HG03521 (cell line): Measurements from ENCODE around the gene TIPRL.
"Not testable (repeated sequence)": the region's sequence is repeated elsewhere in the genome, so short reads cannot be mapped to it uniquely, and the experiment has no call there.

Source experiments
- ATAC-seq: cut with Tn5 transposase; IDR thresholded peaks from one replicate; pipeline ENCODE4 v1.9.1; 2021; ENCODE audit warnings: mild to moderate bottlenecking, moderate library complexity; ENCODE audit not compliant: unreplicated experiment

The TIPRL gene

GRCh38 chr1:168178638-168179437, at the start of gene TIPRL:
TIPRL (plus strand) TSS chr1:168178962; CDS start chr1:168179078, 116 bp downstream.
- peak; percentile 95 for ATAC-seq

GRCh38 chr1:168129933-168130332, 48.8 kb upstream of the TIPRL start:
- no peak for ATAC-seq

GRCh38 chr1:168134132-168134531, 44.6 kb upstream of the TIPRL start:
- ATAC-seq = no peak

- ATAC-seq = no peak
Observed at GRCh38 chr1:168134642-168135041, 44.1 kb upstream of the TIPRL start.

GRCh38 chr1:168135116-168135920, 43.4 kb upstream of the TIPRL start:
- ATAC-seq = no peak

GRCh38 chr1:168135921-168136708, 42.6 kb upstream of the TIPRL start:
- no peak for ATAC-seq

GRCh38 chr1:168136709-168137514, 41.9 kb upstream of the TIPRL start, which contains the start of gene GPR161:
GPR161 (minus strand) TSS chr1:168136930; CDS start chr1:168104850, 32,080 bp downstream.
- no peak for ATAC-seq

GRCh38 chr1:168137515-168137821, 41.3 kb upstream of the TIPRL start:
- ATAC-seq = no peak

- ATAC-seq = no peak
Observed at GRCh38 chr1:168138134-168138533, 40.6 kb upstream of the TIPRL start.

- no peak for ATAC-seq
Observed at GRCh38 chr1:168139070-168139469, 39.7 kb upstream of the TIPRL start.

GRCh38 chr1:168141871-168142385, 36.8 kb upstream of the TIPRL start:
- no peak for ATAC-seq

GRCh38 chr1:168145184-168146159, 33.3 kb upstream of the TIPRL start:
- peak; percentile 91 for ATAC-seq

- no peak for ATAC-seq
Observed at GRCh38 chr1:168146160-168146539, 32.6 kb upstream of the TIPRL start.

- ATAC-seq = no peak
Observed at GRCh38 chr1:168146626-168147025, 32.1 kb upstream of the TIPRL start.

- no peak for ATAC-seq
Observed at GRCh38 chr1:168148916-168149315, 29.8 kb upstream of the TIPRL start.

GRCh38 chr1:168150283-168150682, 28.5 kb upstream of the TIPRL start:
- ATAC-seq = no peak

- ATAC-seq = no peak
Observed at GRCh38 chr1:168151935-168152334, 26.8 kb upstream of the TIPRL start.

GRCh38 chr1:168154707-168155106, 24.1 kb upstream of the TIPRL start:
- ATAC-seq = not testable (repeated sequence)

GRCh38 chr1:168155910-168156309, 22.9 kb upstream of the TIPRL start:
- no peak for ATAC-seq
